ENCODE data around the gene CHAF1A. TPM values are rescaled to one million over a fixed set of nuclear protein-coding genes. Genes with fewer than 3 reads are reported as not detected.

The CHAF1A gene
- total and polyA plus RNA-seq, 7 experiments from 2014 or later = 3.2 to 71.2 (median 12.4) TPM

DNA sequence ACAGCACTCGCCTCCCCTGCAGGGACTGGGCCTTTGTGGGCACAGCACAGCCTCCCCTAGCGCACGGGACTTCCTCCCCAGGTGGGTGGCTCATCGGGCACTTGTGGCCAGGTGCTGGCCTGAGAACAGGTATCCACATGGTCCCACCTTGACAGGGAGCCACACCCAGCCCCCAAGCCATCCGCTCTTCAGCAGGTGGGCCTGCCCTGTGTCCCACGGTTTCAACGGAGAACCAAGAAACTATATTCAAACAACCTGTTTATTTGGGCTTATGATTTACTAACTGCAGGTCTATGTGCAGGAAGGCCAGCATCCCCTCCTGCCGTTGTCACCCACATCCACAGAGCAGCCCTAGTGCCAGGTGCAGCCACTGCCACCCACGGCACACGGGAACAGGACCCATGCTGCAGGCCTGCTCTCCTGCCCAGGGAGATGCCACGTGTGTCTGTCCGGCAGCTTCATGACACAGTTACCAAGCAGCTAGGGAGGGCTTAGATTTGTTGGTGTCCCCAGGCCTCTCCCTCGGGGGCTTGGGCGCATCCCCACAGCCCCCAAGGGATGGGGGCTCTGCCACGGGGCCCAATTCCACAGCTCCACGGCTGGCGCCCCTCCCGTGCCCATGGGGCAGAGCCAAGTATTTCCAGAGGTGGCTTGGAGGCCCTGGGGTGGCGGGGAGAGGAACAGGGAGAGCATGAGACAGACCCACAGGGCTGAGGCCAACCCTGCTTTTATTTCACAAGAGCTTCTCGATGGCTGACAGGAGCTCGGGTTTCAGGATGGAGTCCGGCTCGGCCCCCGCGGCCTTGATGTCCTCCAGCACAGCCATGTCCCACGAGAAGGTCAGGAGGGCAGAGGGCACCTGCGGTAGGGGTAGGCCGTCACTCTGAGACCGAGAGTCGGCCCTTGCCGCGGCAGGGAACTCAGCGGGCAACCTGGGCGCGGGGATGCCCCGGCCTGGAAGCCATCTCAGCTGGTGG, 42.6 kb downstream of the CHAF1A start:
- Mint-ChIP-seq H3K36me3 (peaks cover 0 to 7% (median 0%) of the 10 kb centered on the region in 5 donors), H3K9me3 (no peaks in the 10 kb centered on the region), H3K4me1 (peaks cover 0 to 5% (median 0%) of the 10 kb centered on the region in 7 donors), H3K4me3 (peak overlapping the region in 1 of 10 donors; percentile 58), H3K27ac (peak overlapping the region in 1 of 9 donors; percentile 25), H3K27me3 (no peaks in the 10 kb centered on the region)
- DNase-seq (no peak), ATAC-seq (no peak)
- intact Hi-C loops (cut with micrococcal nuclease) = no loop called here
- ChIA-PET CTCF (no interaction called here), POLR2A (interaction anchor here (0.7 kb wide), 1 partner anchor 98 kb away, joined by 3 read pairs; no protein-coding TSS in a partner anchor)
- Histone ChIP-seq H3K9me3 (ENCODE audit: control insufficient read depth in 2 of 3, low read length in 3 of 3) (no peaks in the 10 kb centered on the region), H3K27me3 (ENCODE audit: control insufficient read depth in 2 of 2, insufficient read depth in 2 of 2, low read length in 2 of 2) (no peaks in the 10 kb centered on the region), H3K4me3 (ENCODE audit: low read length) (no peak overlapping the region), H3K4me1 (ENCODE audit: control insufficient read depth in 2 of 2, insufficient read depth in 2 of 2, low read length in 2 of 2) (no peaks in the 10 kb centered on the region), H3K27ac (ENCODE audit: low read depth, low read length) (no peak overlapping the region), H3K36me3 (ENCODE audit: control insufficient read depth in 2 of 3, insufficient read depth in 3 of 3, low read length in 3 of 3) (peaks cover 0 to 59% (median 16%) of the 10 kb centered on the region in 3 experiments)

- H3K4me3 Mint-ChIP-seq = no peak overlapping the region
Measured at GRCh38 chr19:4445963-4446703, 43.7 kb downstream of the CHAF1A start.

GRCh38 chr19:4446704-4447200, 44.3 kb downstream of the CHAF1A start:
- CTCF ChIA-PET = no interaction called here

More at GRCh38 chr19:4445963-4446703, 43.7 kb downstream of the CHAF1A start:
- ATAC-seq = no peak
- peaks cover 0 to 5% (median 0%) of the 10 kb centered on the region in 7 donors for H3K4me1 Mint-ChIP-seq
- no peaks in the 10 kb centered on the region for H3K4me1 ChIP-seq (ENCODE audit: control insufficient read depth in 2 of 2, insufficient read depth in 2 of 2, low read length in 2 of 2)
- H3K27me3 ChIP-seq (ENCODE audit: control insufficient read depth in 2 of 2, insufficient read depth in 2 of 2, low read length in 2 of 2) = no peaks in the 10 kb centered on the region
- ChIA-PET CTCF (no interaction called here), POLR2A (no interaction called here)
- H3K36me3 ChIP-seq (ENCODE audit: control insufficient read depth in 2 of 3, insufficient read depth in 3 of 3, low read length in 3 of 3) = peaks cover 0 to 68% (median 16%) of the 10 kb centered on the region in 3 experiments
- no peak for DNase-seq
- intact Hi-C loops (cut with micrococcal nuclease) = no loop called here
- H3K27ac Mint-ChIP-seq = no peak overlapping the region
- no peak overlapping the region for H3K4me3 ChIP-seq (ENCODE audit: low read length)
- H3K27ac ChIP-seq (ENCODE audit: low read depth, low read length) = no peak overlapping the region
- H3K9me3 Mint-ChIP-seq = no peaks in the 10 kb centered on the region
- H3K36me3 Mint-ChIP-seq = peaks cover 0 to 8% (median 3%) of the 10 kb centered on the region in 5 donors
- H3K9me3 ChIP-seq (ENCODE audit: control insufficient read depth in 2 of 3, low read length in 3 of 3) = no peaks in the 10 kb centered on the region
- H3K27me3 Mint-ChIP-seq = no peaks in the 10 kb centered on the region

GRCh38 chr19:4447327-4448146, 45.1 kb downstream of the CHAF1A start:
- Mint-ChIP-seq H3K27me3 (no peaks in the 10 kb centered on the region), H3K27ac (no peak overlapping the region), H3K9me3 (no peaks in the 10 kb centered on the region), H3K36me3 (peaks cover 0 to 8% (median 3%) of the 10 kb centered on the region in 5 donors), H3K4me1 (no peaks in the 10 kb centered on the region), H3K4me3 (no peak overlapping the region)
- Histone ChIP-seq H3K27me3 (ENCODE audit: control insufficient read depth in 2 of 2, insufficient read depth in 2 of 2, low read length in 2 of 2) (no peaks in the 10 kb centered on the region), H3K27ac (ENCODE audit: low read depth, low read length) (no peak overlapping the region), H3K4me1 (ENCODE audit: control insufficient read depth in 2 of 2, insufficient read depth in 2 of 2, low read length in 2 of 2) (no peaks in the 10 kb centered on the region), H3K4me3 (ENCODE audit: low read length) (no peak overlapping the region), H3K9me3 (ENCODE audit: control insufficient read depth in 2 of 3, low read length in 3 of 3) (no peaks in the 10 kb centered on the region), H3K36me3 (ENCODE audit: control insufficient read depth in 2 of 3, insufficient read depth in 3 of 3, low read length in 3 of 3) (peaks cover 0 to 82% (median 21%) of the 10 kb centered on the region in 3 experiments)
- DNase-seq = no peak
- intact Hi-C loops (cut with micrococcal nuclease) = no loop called here
- ATAC-seq = no peak
- POLR2A ChIA-PET = no interaction called here
- CTCF ChIA-PET = no interaction called here

More at GRCh38 chr19:4446704-4447200, 44.3 kb downstream of the CHAF1A start:
- ATAC-seq (no peak), DNase-seq (no peak)
- no peak overlapping the region for H3K4me3 ChIP-seq (ENCODE audit: low read length)
- Mint-ChIP-seq H3K4me1 (peaks cover 0 to 5% (median 0%) of the 10 kb centered on the region in 7 donors), H3K4me3 (no peak overlapping the region), H3K36me3 (peaks cover 0 to 8% (median 3%) of the 10 kb centered on the region in 5 donors), H3K27ac (no peak overlapping the region), H3K27me3 (no peaks in the 10 kb centered on the region), H3K9me3 (no peaks in the 10 kb centered on the region)
- H3K36me3 ChIP-seq (ENCODE audit: control insufficient read depth in 2 of 3, insufficient read depth in 3 of 3, low read length in 3 of 3) = peaks cover 0 to 74% (median 16%) of the 10 kb centered on the region in 3 experiments
- no peaks in the 10 kb centered on the region for H3K27me3 ChIP-seq (ENCODE audit: control insufficient read depth in 2 of 2, insufficient read depth in 2 of 2, low read length in 2 of 2)
- H3K9me3 ChIP-seq (ENCODE audit: control insufficient read depth in 2 of 3, low read length in 3 of 3) = no peaks in the 10 kb centered on the region
- POLR2A ChIA-PET = no interaction called here
- H3K4me1 ChIP-seq (ENCODE audit: control insufficient read depth in 2 of 2, insufficient read depth in 2 of 2, low read length in 2 of 2) = no peaks in the 10 kb centered on the region
- intact Hi-C loops (cut with micrococcal nuclease) = no loop called here
- H3K27ac ChIP-seq (ENCODE audit: low read depth, low read length) = no peak overlapping the region

GRCh38 chr19:4448147-4448985, 45.9 kb downstream of the CHAF1A start:
- peaks cover 0 to 90% (median 21%) of the 10 kb centered on the region in 3 experiments for H3K36me3 ChIP-seq (ENCODE audit: control insufficient read depth in 2 of 3, insufficient read depth in 3 of 3, low read length in 3 of 3)
- ChIA-PET POLR2A (interaction anchor here (0.6 kb wide), 1 partner anchor 457 kb away, joined by 6 read pairs; no protein-coding TSS in a partner anchor), CTCF (no interaction called here)
- H3K4me1 ChIP-seq (ENCODE audit: control insufficient read depth in 2 of 2, insufficient read depth in 2 of 2, low read length in 2 of 2) = no peaks in the 10 kb centered on the region
- DNase-seq (no peak), ATAC-seq (no peak)
- no peak overlapping the region for H3K4me3 ChIP-seq (ENCODE audit: low read length)
- peaks cover 0 to 11% (median 3%) of the 10 kb centered on the region in 5 donors for H3K36me3 Mint-ChIP-seq
- no peaks in the 10 kb centered on the region for H3K27me3 ChIP-seq (ENCODE audit: control insufficient read depth in 2 of 2, insufficient read depth in 2 of 2, low read length in 2 of 2)
- H3K4me3 Mint-ChIP-seq = no peak overlapping the region
- no peaks in the 10 kb centered on the region for H3K27me3 Mint-ChIP-seq
- H3K9me3 ChIP-seq (ENCODE audit: control insufficient read depth in 2 of 3, low read length in 3 of 3) = no peaks in the 10 kb centered on the region
- no peaks in the 10 kb centered on the region for H3K4me1 Mint-ChIP-seq
- no peak overlapping the region for H3K27ac Mint-ChIP-seq
- intact Hi-C loops (cut with micrococcal nuclease) = no loop called here
- H3K9me3 Mint-ChIP-seq = no peaks in the 10 kb centered on the region
- no peak overlapping the region for H3K27ac ChIP-seq (ENCODE audit: low read depth, low read length)
